GM18505 (cell line): ENCODE data around the gene APOA1.
"Not testable (repeated sequence)": the region's sequence is repeated elsewhere in the genome, so short reads cannot be mapped to it uniquely, and the experiment has no call there.

Experiments used
- ATAC-seq: cut with Tn5 transposase; IDR thresholded peaks from one replicate; pipeline ENCODE4 v1.9.1; 2021; ENCODE audit not compliant: unreplicated experiment
- POLR2A ChIP-seq: IDR thresholded peaks from 4 replicates; pipeline ENCODE4 v1.6.1; 2011; ENCODE audit warnings: borderline replicate concordance; ENCODE audit not compliant: insufficient read depth, insufficient read length; ENCODE audit errors: extremely low read depth

APOA1 gene

DNA sequence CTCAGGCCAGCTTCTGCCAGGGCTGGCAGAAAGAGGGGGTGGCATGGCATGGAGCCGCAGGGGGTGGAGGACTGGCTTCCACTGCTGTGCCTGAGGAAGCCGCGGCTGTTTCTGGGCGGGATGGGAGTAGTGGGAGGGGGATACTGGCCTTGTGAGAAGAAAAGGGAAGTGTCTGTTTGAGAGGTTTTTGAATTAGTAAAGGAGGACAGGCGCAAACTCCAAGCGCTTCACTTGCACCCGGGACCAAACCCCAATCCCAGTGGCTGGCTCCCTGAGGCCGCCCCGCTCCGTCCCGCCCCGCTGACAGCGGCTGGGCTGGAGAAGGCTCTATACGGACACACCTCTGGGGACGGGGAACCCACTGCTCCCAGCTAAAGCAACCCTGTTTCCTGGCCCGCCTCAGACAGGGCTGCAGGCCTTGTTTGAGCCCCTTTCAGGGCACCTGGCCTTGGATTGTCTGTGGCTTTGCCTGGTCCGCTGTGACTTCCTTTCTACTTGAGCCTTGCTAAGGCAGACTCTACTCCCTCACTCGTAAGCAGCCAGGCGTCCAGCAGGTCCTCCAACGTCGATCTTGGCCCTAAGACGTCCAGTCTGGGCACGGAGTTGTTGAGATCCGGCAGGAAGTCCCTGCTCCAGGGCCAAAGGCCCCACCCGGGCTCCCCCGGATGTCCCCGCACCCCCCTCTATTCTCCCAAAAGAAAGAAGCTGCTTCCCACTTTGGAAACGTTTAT lies 2.2 kb downstream of the APOA1 start:
- no peak for TF ChIP-seq POLR2A
- peak; percentile 8 for ATAC-seq

DNA sequence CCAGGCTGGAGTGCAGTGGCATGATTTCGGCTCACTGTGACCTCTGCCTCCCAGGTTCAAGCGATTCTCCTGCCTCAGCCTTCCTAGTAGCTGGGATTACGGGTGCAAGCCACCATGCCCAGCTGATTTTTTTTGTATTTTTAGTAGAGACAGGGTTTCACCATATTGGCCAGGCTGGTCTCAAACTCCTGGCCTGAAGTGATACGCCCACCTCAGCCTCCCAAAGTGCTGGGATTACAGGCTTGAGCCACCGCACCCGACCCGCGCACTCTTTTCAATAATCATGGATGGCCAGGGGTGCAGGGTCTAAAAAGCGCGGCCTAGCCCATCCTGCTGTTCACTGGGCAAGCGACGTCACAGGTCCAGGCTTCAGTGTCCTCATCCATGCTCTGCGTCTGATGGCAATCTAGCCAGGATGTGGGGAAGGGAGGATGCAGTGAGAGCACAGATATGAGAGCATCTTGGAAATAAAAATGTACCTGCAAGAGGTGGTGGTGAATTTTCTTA lies 2.8 kb downstream of the APOA1 start:
- not testable (repeated sequence) for ATAC-seq

- ATAC-seq = no peak
- no peak for TF ChIP-seq POLR2A
These were observed 3.4 kb downstream of the APOA1 start for GRCh38 chr11:116833816-116834534.

DNA sequence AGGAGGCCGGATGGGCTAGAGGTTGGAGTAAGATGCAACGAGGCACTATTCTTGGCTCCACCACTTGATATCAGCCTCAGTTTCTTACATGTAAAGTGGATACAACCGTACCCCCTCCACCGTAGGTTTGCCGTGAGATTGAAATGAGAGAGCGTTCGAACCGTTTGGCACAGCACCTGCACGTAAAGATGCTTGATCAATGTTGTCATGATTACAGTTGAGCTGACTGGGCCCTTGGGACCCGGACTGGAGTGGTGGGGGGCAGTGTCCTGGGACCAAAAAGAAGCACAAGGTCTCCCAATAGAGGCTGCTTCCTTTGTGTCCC lies 4.0 kb downstream of the APOA1 start:
- no peak for TF ChIP-seq POLR2A
- ATAC-seq = no peak

DNA sequence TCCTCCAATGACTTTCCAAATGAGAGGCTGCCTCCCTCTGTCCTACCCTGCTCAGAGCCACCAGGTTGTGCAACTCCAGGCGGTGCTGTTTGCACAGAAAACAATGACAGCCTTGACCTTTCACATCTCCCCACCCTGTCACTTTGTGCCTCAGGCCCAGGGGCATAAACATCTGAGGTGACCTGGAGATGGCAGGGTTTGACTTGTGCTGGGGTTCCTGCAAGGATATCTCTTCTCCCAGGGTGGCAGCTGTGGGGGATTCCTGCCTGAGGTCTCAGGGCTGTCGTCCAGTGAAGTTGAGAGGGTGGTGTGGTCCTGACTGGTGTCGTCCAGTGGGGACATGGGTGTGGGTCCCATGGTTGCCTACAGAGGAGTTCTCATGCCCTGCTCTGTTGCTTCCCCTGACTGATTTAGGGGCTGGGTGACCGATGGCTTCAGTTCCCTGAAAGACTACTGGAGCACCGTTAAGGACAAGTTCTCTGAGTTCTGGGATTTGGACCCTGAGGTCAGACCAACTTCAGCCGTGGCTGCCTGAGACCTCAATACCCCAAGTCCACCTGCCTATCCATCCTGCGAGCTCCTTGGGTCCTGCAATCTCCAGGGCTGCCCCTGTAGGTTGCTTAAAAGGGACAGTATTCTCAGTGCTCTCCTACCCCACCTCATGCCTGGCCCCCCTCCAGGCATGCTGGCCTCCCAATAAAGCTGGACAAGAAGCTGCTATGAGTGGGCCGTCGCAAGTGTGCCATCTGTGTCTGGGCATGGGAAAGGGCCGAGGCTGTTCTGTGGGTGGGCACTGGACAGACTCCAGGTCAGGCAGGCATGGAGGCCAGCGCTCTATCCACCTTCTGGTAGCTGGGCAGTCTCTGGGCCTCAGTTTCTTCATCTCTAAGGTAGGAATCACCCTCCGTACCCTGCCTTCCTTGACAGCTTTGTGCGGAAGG lies 4.8 kb downstream of the APOA1 start:
- ATAC-seq = no peak

GRCh38 chr11:116831790-116832349 lies 5.6 kb downstream of the APOA1 start:
- no peak for ATAC-seq
- no peak for TF ChIP-seq POLR2A

More for the DNA sequence above, 4.8 kb downstream of the APOA1 start:
- TF ChIP-seq POLR2A = no peak

DNA sequence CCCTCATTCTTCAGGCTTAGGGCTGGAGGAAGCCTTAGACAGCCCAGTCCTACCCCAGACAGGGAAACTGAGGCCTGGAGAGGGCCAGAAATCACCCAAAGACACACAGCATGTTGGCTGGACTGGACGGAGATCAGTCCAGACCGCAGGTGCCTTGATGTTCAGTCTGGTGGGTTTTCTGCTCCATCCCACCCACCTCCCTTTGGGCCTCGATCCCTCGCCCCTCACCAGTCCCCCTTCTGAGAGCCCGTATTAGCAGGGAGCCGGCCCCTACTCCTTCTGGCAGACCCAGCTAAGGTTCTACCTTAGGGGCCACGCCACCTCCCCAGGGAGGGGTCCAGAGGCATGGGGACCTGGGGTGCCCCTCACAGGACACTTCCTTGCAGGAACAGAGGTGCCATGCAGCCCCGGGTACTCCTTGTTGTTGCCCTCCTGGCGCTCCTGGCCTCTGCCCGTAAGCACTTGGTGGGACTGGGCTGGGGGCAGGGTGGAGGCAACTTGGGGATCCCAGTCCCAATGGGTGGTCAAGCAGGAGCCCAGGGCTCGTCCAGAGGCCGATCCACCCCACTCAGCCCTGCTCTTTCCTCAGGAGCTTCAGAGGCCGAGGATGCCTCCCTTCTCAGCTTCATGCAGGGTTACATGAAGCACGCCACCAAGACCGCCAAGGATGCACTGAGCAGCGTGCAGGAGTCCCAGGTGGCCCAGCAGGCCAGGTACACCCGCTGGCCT lies 7.1 kb downstream of the APOA1 start:
- no peak for ATAC-seq

GRCh38 chr11:116829525-116830183 lies 7.8 kb downstream of the APOA1 start, which contains the start of gene APOC3:
APOC3 (plus strand) TSS chr11:116829907; CDS start chr11:116830583, 676 bp downstream.
- ATAC-seq = no peak
- no peak for TF ChIP-seq POLR2A

More for the DNA sequence above, 7.1 kb downstream of the APOA1 start:
- TF ChIP-seq POLR2A = no peak

DNA sequence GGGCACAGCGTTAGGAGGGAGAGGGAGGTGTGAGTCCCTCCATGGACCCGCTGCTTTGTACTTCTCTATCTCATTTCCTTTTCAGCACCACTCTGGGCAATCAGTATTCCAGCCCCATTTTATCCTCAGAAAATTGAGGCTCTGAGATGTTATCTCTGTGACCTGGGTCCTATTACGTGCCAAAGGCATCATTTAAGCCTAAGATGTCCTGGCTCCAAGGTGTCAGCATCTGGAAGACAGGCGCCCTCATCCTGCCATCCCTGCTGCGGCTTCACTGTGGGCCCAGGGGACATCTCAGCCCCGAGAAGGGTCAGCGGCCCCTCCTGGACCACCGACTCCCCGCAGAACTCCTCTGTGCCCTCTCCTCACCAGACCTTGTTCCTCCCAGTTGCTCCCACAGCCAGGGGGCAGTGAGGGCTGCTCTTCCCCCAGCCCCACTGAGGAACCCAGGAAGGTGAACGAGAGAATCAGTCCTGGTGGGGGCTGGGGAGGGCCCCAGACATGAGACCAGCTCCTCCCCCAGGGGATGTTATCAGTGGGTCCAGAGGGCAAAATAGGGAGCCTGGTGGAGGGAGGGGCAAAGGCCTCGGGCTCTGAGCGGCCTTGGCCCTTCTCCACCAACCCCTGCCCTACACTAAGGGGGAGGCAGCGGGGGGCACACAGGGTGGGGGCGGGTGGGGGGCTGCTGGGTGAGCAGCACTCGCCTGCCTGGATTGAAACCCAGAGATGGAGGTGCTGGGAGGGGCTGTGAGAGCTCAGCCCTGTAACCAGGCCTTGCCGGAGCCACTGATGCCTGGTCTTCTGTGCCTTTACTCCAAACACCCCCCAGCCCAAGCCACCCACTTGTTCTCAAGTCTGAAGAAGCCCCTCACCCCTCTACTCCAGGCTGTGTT lies 8.5 kb downstream of the APOA1 start:
- no peak for ATAC-seq
- TF ChIP-seq POLR2A = no peak

- no peak for ATAC-seq
- no peak for TF ChIP-seq POLR2A
These were observed 10.0 kb downstream of the APOA1 start for GRCh38 chr11:116827461-116827860.
